ENCODE data around the gene MAP4K1. TPM values are rescaled to one million over a fixed set of nuclear protein-coding genes. Genes with fewer than 3 reads are reported as not detected.
"Not testable (repeated sequence)": the region's sequence is repeated elsewhere in the genome, so short reads cannot be mapped to it uniquely, and the experiment has no call there.

Gene MAP4K1
- total RNA-seq, 4 donors from 2014 or later, result 0.31 to 0.97 (median 0.78) TPM; not detected in 1

DNA sequence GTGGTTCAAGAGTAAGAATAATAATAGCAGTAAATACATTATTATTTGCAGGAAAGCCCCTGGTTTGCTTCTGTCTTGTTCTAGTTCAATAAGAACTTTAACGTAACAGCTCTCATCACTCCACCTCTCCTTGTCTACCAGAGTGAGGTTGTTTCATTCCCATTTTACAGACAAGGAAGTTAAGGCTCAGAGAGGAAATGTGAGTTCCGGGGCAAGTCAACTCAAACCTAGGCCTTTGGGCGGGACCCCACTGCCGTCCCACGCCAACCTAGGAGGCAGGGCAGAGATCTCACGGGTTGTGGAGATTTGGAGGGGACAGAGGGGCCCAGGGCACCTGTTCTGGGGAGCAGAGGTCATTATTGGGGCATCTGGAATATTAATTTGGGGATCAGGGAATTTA, 1.5 kb downstream of the MAP4K1 start:
- no peaks in the 10 kb centered on the region for H3K9me3 ChIP-seq
- H3K4me1 ChIP-seq, result peaks cover 18% of the 10 kb centered on the region in 2 donors
- H3K27me3 ChIP-seq, result no peaks in the 10 kb centered on the region
- in situ Hi-C loops (cut with MboI; ENCODE audit: low sequenced_read_pairs in 4 of 4), result no loop called here
- no peak for TF ChIP-seq POLR2A (IDR thresholded peaks at IDR 0.05)
- TF ChIP-seq, protein P1, sequence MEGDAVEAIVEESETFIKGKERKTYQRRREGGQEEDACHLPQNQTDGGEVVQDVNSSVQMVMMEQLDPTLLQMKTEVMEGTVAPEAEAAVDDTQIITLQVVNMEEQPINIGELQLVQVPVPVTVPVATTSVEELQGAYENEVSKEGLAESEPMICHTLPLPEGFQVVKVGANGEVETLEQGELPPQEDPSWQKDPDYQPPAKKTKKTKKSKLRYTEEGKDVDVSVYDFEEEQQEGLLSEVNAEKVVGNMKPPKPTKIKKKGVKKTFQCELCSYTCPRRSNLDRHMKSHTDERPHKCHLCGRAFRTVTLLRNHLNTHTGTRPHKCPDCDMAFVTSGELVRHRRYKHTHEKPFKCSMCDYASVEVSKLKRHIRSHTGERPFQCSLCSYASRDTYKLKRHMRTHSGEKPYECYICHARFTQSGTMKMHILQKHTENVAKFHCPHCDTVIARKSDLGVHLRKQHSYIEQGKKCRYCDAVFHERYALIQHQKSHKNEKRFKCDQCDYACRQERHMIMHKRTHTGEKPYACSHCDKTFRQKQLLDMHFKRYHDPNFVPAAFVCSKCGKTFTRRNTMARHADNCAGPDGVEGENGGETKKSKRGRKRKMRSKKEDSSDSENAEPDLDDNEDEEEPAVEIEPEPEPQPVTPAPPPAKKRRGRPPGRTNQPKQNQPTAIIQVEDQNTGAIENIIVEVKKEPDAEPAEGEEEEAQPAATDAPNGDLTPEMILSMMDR (IDR thresholded peaks at IDR 0.05 in 4 of 5, conservative IDR thresholded peaks at IDR 0.05 in 1 of 5), result no peak
- no peak overlapping the region for H3K27ac ChIP-seq
- H3K36me3 ChIP-seq, result peaks cover 0 to 13% of the 10 kb centered on the region in 2 donors
- no peak for ATAC-seq
- intact Hi-C loops (cut with DNase I; ENCODE audit: low total_unique reads), result loop anchor here (5.0 kb wide), 1 partner anchor 214 kb away; the partner anchor contains the start of gene FAM98C
- no peak overlapping the region for H3K4me3 ChIP-seq
- DNase-seq, result no peak

DNA sequence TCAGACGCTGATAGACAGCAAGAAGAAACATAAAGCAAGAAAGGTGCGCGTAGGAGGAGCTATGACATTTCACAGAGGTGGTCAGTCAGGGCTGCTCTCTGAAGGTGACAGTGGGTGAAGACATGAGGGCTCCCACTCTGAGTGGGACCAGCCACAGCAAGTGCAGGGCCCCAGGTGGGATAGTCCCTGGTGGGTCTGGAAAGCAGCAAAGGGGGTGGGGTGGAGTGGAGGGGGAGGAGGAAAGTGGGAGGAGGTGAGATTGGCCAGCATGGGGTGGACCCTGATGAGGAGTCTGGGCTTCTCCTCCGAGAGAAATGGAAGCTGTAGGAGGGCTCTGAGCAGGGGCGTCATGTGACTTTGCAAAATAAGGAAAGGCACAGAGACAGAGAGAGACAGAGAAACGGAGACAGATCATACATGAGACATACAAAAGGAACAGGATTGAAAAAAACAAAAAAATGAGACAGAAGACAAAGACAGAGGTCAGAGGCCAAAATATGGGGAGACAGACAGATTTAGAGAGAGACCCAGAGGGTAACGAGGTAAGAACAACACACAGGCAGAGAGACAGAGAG, 2.7 kb downstream of the MAP4K1 start:
- H3K9me3 ChIP-seq, result no peaks in the 10 kb centered on the region
- H3K27ac ChIP-seq, result no peak overlapping the region
- peaks cover 14 to 15% of the 10 kb centered on the region in 2 donors for H3K4me1 ChIP-seq
- ATAC-seq (no peak), DNase-seq (no peak)
- H3K36me3 ChIP-seq, result peaks cover 0 to 1% of the 10 kb centered on the region in 2 donors
- no peak overlapping the region for H3K4me3 ChIP-seq
- TF ChIP-seq, protein P1 (IDR thresholded peaks at IDR 0.05 in 4 of 5, conservative IDR thresholded peaks at IDR 0.05 in 1 of 5), result no peak
- TF ChIP-seq POLR2A (IDR thresholded peaks at IDR 0.05), result no peak
- in situ Hi-C loops (cut with MboI; ENCODE audit: low sequenced_read_pairs in 4 of 4) (no loop called here), intact Hi-C loops (cut with DNase I; ENCODE audit: low total_unique reads) (loop anchor here (5.0 kb wide), 1 partner anchor 213 kb away; the partner anchor contains the start of gene FAM98C)
- no peaks in the 10 kb centered on the region for H3K27me3 ChIP-seq

DNA sequence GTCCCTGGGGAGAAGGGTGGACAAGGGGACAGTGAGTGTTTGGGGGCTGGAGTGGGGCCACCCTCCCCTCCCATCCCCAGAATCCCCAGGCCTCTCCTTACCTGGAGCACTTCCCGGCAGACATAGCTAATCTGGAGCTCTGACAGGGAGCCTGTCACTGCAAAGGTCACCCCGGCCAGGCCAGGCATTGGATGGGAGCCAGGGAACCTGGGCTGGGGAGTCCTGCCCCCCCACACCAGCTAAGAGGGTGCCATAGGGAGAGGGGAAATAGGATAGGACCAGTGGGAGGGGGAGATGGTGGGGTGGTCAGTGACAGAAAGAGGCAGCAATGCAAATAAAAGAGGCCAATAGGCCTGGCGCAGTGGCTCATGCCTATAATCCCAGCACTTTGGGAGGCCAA, 3.5 kb downstream of the MAP4K1 start:
- ATAC-seq (no peak), DNase-seq (no peak)
- in situ Hi-C loops (cut with MboI; ENCODE audit: low sequenced_read_pairs in 4 of 4) (no loop called here), intact Hi-C loops (cut with DNase I; ENCODE audit: low total_unique reads) (no loop called here)
- no peaks in the 10 kb centered on the region for H3K36me3 ChIP-seq
- H3K9me3 ChIP-seq, result no peaks in the 10 kb centered on the region
- no peak overlapping the region for H3K4me3 ChIP-seq
- H3K4me1 ChIP-seq, result peaks cover 7% of the 10 kb centered on the region in 2 donors
- H3K27me3 ChIP-seq, result no peaks in the 10 kb centered on the region
- no peak overlapping the region for H3K27ac ChIP-seq
- TF ChIP-seq POLR2A (IDR thresholded peaks at IDR 0.05), result no peak
- TF ChIP-seq, protein P1 (IDR thresholded peaks at IDR 0.05 in 4 of 5, conservative IDR thresholded peaks at IDR 0.05 in 1 of 5), result no peak

DNA sequence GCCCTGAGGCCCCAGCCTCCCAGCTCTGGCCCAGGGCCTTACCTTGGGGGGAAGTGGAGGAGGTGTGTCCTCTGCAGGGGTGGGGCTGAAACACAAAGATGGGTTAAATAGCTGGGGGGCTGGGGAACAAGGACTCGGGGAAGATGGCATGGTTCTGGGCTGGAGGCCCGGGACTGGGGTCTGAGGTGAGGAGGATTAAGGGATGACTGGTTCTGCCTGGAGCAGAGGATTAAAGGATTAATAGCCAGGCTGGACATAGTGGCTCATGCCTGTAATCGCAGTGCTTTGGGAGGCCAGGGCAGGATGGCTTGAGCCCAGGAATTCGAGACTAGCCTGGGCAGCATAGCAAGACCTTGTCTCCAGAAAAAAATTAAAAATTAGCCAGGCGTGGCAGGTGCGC, 11.6 kb downstream of the MAP4K1 start:
- Histone ChIP-seq H3K9me3 (no peaks in the 10 kb centered on the region), H3K27ac (no peak overlapping the region), H3K4me3 (no peak overlapping the region), H3K4me1 (no peaks in the 10 kb centered on the region), H3K27me3 (no peaks in the 10 kb centered on the region), H3K36me3 (no peaks in the 10 kb centered on the region)
- no peak for ATAC-seq
- in situ Hi-C loops (cut with MboI; ENCODE audit: low sequenced_read_pairs in 4 of 4), result no loop called here
- TF ChIP-seq POLR2A (IDR thresholded peaks at IDR 0.05), result no peak
- TF ChIP-seq, protein P1 (IDR thresholded peaks at IDR 0.05 in 4 of 5, conservative IDR thresholded peaks at IDR 0.05 in 1 of 5), result no peak
- no peak for DNase-seq
- intact Hi-C loops (cut with DNase I; ENCODE audit: low total_unique reads), result no loop called here

DNA sequence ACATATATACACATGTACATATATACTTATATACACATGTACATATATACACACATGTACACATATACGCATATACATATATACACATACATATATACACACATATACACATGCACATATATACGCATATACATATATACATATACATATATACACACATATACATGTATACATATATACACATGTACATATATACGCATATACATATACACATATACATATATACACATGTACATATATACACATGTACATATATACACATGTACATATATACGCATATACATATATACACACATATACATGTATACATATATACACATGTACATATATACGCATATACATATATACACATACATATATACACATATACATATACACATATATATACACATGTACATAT, 14.9 kb downstream of the MAP4K1 start:
- ATAC-seq; DNase-seq; H3K4me3 ChIP-seq; H3K27ac ChIP-seq; H3K27me3 ChIP-seq; H3K9me3 ChIP-seq; H3K36me3 ChIP-seq; in situ Hi-C loops (cut with MboI; ENCODE audit: low sequenced_read_pairs in 4 of 4); intact Hi-C loops (cut with DNase I; ENCODE audit: low total_unique reads); H3K4me1 ChIP-seq: not testable (repeated sequence)

Measured in gastrocnemius medialis (tissue), 4 donors.